Measurements from ENCODE around the gene HYOU1.
"Not testable (repeated sequence)": the region's sequence is repeated elsewhere in the genome, so short reads cannot be mapped to it uniquely, and the experiment has no call there.

The HYOU1 gene

DNA sequence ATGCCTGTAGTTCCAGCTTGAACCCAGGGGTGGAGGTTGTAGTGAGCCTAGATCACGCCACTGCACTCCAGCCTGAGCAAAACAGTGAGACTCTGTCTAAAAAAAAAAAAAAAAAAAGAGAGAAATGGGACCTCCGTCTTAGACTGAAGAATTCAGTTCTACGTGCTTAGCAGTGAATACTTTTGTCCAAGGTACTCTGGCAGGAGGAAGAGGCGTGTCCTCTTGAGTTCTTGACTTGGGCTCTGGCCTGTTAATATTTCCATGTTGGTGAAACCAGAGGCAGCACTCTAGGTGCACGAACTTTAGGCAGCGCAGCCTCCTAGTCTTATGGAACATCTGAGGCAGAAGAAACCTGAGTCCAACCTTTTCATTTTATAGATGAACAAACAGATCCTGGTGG, 30.1 kb upstream of the HYOU1 start:
- no peak for DNase-seq

DNA sequence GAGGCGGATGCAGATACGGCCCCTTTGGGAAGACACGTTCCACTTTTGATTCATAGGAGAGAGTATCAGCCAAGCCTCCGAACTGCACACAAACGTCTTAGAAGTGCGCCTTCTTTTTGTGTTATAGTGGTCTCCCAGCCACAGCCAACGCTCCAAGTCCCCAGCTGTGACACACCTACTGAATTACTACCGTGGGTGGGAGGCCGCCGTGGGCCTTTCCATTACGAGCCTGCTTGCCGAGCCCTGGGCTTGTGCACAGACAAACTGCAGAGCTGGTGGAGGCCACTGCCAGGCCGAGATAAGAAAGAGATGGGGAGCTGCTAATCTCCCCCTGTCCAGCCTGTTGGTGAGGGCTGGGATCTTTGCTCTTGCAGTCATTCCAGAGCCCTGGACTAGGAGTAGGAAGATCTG, 28.4 kb upstream of the HYOU1 start:
- DNase-seq = peak; percentile 11

- DNase-seq = peak; percentile 87
Measured at GRCh38 chr11:119084663-119085436, 27.8 kb upstream of the HYOU1 start, which contains the start of gene HMBS. HMBS (plus strand) TSS chr11:119084881; CDS start chr11:119085034, 153 bp downstream.

DNA sequence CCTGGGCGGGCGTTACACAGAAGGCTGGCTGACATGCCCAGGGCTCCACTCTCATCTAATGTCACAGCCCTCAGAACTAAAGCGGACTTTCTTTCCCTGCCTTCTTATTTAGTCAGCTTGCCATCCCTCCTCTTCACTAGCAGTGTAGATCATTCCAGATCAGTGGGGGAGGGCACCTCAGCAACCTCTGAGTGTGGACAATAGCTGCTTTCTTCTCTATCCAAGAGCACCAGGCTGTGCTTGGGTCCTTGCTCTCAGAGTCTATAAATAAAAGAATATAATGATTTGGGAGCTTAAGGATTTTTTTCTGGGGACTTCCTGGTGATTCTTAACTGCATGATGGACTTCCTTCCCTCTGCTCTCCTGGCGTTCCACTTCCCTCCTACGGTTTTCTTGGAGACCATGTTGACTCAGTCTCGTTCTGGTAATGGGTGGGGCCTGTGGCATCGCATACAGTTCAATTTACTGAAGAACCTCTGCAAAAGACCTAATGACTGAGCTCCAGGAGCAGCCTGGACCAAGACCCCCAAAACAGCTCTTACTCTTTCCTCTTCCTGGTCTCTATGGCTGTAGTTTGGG, 24.8 kb upstream of the HYOU1 start:
- no peak for DNase-seq

DNA sequence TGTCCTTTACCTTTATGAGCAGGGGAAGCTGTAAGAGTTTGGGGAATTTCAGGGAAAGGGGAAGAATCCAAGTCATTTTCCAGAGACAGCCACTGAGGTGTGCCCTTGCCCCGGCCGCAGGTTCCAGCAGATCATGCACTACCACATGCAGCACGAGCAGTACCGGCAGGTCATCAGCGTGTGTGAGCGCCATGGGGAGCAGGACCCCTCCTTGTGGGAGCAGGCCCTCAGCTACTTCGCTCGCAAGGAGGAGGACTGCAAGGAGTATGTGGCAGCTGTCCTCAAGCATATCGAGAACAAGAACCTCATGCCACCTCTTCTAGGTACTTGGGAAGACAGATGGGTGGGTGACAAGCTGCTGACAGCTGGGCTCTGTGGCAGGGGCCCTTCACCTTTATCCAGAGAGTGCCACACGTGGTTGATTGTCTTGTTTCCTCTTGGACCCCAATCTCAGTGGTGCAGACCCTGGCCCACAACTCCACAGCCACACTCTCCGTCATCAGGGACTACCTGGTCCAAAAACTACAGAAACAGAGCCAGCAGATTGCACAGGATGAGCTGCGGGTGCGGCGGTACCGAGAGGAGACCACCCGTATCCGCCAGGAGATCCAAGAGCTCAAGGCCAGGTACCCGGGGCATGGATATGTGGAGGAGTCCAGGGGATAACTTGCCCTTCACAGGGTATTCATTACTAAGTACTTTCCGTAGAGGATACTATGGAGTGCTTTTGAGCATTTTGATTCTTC, 21.8 kb upstream of the HYOU1 start:
- no peak for DNase-seq

GRCh38 chr11:119077839-119078238, 20.8 kb upstream of the HYOU1 start:
- DNase-seq = no peak

DNA sequence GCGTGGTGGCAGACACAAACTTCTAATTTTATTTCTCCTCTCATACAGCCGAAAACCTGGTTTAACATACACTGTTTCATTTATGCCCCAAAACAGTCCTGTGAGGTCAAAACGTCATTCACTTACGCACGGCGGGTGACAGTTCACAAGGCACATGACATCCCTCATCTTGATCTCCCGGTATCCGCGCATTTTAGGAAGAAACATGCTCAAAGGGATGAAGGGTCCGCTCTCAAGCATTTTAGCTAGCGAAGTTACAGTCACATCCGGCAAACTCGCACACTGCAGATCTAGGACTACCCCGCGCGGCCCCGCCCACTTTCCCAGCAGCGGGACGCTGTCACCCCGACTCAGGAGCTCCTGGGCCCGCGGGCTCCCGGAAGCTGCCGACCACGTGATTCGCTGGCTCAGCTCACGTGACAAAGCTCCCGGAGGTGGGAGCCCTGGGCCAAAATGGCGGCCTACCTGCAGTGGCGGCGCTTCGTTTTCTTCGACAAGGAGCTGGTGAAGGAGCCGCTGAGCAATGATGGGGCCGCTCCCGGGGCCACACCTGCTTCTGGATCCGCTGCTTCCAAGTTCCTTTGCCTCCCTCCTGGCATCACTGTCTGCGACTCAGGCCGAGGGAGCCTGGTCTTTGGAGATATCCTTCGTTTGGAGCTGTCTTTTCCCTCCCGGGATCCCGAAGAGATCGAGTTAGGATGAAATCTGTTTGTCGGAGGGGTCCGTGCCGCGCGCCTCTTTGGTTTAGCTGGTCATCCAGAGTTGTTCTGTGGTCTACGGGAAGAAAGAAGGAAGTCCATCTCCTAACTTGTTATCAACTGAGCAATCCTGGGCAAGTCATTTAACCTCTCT, 10.6 kb upstream of the HYOU1 start, which contains the start of gene VPS11:
Gene VPS11, plus strand, starts transcription at position 448 of the 852 bp plus-strand sequence. Its CDS starts 6 bp downstream, at position 454.
- DNase-seq = peak; percentile 98

- peak; percentile 13 for DNase-seq
Measured at GRCh38 chr11:119065369-119065768, 8.4 kb upstream of the HYOU1 start.

DNA sequence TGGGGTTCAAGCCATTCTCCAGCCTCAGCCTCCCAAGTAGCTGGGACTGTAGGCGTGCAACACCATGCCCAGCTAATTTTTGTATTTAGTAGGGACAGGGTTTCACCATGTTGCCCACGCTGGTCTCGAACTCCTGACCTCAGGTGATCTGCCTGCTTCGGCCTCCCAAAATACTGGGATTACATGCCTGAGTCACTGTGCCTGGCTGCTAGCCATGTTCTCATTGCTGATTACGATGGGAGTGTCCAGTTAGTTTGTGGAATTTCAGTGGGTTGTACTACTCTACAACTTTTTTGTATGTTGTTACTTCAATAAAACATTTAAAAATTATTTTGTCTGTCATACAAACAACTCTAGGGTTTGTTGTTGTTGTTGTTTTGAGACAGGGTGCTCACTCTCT, 5.8 kb upstream of the HYOU1 start:
- no peak for DNase-seq

- DNase-seq = no peak
Measured at GRCh38 chr11:119061256-119061655, 4.3 kb upstream of the HYOU1 start.

GRCh38 chr11:119059128-119059527, 2.1 kb upstream of the HYOU1 start:
- not testable (repeated sequence) for DNase-seq

GRCh38 chr11:119056421-119056999, 495 bp downstream of the HYOU1 start:
- peak; percentile 42 for DNase-seq

GRCh38 chr11:119055901-119056300, 1.1 kb downstream of the HYOU1 start:
- no peak for DNase-seq

DNA sequence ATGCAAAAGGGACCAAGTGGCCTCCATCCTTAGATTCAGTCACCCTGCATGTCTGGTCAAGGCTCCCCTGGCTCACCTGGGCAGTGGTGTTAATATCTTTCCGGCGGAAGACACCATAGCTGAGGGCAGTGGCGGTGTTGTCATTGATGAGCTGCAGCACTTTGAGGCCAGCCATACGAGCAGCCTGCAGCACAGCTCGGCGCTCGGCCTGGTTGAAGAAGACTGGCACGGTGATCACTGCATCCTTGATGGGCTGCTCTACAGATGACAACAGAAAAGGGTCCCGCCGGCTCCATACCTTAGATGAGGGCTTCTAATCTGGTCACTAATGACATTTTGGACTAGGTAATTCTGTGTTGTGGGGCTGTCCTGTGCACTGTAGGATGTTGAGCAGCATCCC, 2.6 kb downstream of the HYOU1 start:
- no peak for DNase-seq

- no peak for DNase-seq
Measured at GRCh38 chr11:119052163-119052814, 4.7 kb downstream of the HYOU1 start.

DNA sequence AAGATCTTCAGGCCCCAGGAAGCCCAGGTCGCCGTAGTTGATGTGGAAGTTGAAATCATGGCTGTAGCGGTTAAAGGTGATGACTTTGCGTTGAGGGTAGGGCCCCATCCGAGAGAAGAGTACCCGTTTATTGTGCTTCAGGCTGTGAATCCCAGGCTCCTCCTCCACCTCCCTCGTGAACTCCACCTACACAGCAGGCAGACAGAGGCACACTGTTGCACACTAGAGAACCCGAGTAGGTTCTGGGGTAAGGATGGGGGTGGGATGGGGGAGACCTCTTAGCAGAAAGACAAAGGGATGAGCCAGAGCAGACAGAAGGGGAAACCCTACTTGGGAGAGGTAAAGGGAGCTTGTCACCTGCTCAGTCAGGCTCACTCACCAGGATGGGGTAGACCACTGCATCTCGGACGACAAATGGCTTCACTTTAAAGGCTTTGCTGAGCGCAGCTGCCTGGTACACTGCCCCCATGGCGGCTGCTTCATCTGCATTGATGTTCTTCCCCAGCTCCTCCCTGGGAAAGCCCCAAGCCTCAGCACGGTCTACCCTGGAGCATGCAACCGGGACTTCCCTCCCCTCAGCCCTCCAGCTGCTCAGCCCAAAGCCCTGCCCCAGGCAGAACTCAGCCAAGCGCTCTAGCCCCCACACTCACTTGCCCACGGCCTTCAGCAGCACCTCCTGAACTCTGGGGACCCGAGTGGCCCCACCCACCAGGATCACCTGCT, 5.4 kb downstream of the HYOU1 start:
- no peak for DNase-seq

DNA sequence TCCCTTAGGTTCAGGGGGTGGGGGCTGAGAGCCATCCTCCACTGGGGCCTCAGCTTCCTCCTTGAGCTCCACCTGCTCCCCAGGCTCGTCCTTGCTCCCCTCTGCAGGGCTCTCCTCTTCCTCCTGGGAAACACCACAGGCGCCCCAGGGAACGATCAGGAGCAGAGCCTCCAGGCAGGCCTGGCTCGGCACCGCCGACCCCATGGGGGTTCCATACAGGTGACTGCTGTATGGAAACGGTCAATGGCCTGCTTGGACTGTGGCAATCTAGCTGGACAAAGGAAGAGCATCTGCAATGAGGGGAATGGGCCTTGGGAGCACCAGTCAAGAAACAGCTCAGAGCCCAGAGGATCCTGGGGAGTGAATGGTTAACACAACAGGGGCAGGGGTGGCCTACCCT, 7.9 kb downstream of the HYOU1 start:
- no peak for DNase-seq

DNA sequence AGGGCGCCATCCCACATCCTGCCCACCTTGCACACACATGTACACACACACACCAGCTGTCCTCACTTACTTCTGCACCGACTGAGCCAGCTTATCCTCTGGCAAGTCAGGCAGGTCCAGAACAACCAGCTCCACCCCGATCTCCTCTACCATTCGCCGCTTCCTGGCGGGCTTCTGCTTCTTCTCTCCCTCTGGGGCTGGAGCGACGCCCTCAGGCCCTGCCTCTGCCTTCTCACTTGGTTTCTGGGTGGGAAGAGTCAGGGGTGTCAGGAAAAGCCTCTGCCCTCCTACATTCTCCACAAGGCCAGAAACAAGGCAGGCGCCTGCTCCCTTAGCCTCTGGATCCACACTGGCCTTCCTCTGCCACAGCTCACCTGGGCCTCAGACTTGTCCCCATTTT, 8.4 kb downstream of the HYOU1 start:
- no peak for DNase-seq

DNA sequence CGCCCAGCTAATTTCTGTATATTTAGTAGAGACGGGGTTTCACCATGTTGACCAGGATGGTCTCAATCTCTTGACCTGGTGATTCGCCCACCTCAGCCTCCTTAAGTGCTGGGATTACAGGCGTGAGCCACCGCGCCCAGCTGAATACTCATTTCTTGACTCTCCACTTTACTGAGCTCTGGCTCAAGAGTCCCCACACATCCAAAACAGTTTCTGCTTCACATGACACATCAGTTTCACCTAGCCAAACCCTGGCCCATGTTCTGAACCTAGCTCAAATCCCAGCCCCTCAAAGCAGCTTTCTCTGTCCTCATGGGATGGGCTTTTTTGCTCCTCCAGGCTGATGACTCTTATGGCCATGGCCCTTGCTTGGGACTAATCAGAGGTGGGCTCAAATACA, 9.8 kb downstream of the HYOU1 start:
- no peak for DNase-seq

DNA sequence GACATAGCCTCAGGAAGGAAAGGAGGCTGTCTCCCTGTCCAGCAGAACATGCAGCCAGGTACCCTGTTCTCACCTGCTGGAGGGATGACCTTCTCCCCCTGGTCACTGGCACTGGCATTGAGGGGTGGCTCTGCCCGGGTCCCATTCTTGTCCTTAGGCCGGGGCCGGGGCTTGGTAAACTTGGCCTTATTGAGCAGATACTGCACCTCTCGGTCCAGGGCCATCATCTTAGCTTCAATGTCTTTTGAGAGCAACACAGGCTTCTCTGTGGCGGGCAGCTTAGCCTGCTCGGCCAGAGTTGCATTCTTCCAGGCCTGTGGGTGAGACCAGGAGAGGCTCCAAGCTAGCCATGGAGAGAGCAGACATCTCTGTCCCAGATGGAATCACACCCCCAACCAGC, 10.5 kb downstream of the HYOU1 start:
- DNase-seq = no peak

DNA sequence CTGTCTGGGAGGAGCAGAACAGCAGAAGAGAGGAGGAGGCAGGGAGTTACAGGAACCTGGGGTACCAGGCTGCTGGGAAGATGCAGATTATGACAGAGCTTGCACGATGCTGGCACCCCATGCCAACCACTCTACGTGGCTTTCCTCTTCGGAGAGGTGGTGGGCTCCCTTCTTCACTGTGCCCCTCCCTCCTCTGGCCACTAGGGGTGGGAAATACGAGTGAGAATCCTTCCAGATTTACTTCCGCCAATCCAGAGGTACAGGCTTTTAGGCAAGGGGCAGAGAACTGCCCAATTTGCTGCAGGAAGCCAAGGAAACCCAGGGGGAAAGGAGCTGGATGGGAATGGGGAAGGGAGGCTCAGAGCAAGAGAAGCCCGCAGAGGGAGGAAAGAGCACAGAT, 12.3 kb downstream of the HYOU1 start:
- no peak for DNase-seq

All from T-helper 9 cell (primary cell).